Vagina (tissue), 2 donors: ENCODE measurements around the gene SLC39A1.

Source experiments
- POLR2A ChIP-seq, 2 donors: fragments of 450-650 bp; IDR thresholded peaks; one replicate each; pipeline ENCODE4 v1.6.1; 2017; ENCODE audit warnings: antibody characterized with exemption in 2 of 2, mild to moderate bottlenecking in 2 of 2, moderate library complexity in 2 of 2
- TF ChIP-seq, protein P1 (sequence below), 3 experiments: fragments of 450-650 bp in 2 of 3; fragments of 200-600 bp in 1 of 3; sonication (generic) in 1 of 3; IDR thresholded peaks; one replicate each; pipeline ENCODE4 v1.5.1; 2017 to 2019; ENCODE audit warnings: antibody characterized with exemption in 3 of 3, mild to moderate bottlenecking in 2 of 3, moderate library complexity in 2 of 3

DNA sequence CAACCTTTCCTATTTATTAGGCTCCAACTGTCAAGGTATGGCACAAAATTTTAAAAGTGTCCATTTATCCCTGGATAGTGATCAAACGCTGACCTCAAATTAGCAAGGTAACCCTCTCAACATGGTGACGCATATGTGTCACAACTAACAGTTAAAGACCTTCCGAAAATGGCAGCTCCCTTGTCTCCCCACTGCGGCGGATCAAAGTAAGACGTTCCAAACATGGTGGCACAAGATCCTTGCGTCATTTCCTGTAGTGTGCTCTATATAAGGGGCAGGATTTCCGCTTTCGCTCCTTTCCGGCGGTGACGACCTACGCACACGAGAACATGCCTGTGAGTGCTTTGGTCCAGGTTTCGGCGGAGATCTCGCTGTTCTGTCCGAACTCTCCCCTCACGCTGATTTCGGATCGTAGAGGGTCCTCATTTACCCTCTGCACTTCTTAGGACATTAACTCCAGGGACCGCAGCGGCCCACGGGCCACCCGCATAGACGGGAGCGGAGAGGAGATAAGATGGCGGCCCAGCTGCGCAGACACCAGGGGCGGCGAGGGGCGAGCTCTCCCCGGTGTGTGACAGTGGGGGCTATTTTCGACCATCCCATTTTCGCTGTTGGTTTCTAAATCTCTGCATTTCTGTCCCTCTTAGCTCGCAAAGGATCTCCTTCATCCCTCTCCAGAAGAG, 27.3 kb upstream of the SLC39A1 start, which contains the start of gene RPS27:
- TF ChIP-seq, protein P1, sequence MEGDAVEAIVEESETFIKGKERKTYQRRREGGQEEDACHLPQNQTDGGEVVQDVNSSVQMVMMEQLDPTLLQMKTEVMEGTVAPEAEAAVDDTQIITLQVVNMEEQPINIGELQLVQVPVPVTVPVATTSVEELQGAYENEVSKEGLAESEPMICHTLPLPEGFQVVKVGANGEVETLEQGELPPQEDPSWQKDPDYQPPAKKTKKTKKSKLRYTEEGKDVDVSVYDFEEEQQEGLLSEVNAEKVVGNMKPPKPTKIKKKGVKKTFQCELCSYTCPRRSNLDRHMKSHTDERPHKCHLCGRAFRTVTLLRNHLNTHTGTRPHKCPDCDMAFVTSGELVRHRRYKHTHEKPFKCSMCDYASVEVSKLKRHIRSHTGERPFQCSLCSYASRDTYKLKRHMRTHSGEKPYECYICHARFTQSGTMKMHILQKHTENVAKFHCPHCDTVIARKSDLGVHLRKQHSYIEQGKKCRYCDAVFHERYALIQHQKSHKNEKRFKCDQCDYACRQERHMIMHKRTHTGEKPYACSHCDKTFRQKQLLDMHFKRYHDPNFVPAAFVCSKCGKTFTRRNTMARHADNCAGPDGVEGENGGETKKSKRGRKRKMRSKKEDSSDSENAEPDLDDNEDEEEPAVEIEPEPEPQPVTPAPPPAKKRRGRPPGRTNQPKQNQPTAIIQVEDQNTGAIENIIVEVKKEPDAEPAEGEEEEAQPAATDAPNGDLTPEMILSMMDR (IDR thresholded peaks at IDR 0.05), result no peak
- TF ChIP-seq POLR2A (IDR thresholded peaks at IDR 0.05), result peak in 1 of 2 donors; percentile 93
